Measurements from ENCODE around the gene SNRPA.

DNA sequence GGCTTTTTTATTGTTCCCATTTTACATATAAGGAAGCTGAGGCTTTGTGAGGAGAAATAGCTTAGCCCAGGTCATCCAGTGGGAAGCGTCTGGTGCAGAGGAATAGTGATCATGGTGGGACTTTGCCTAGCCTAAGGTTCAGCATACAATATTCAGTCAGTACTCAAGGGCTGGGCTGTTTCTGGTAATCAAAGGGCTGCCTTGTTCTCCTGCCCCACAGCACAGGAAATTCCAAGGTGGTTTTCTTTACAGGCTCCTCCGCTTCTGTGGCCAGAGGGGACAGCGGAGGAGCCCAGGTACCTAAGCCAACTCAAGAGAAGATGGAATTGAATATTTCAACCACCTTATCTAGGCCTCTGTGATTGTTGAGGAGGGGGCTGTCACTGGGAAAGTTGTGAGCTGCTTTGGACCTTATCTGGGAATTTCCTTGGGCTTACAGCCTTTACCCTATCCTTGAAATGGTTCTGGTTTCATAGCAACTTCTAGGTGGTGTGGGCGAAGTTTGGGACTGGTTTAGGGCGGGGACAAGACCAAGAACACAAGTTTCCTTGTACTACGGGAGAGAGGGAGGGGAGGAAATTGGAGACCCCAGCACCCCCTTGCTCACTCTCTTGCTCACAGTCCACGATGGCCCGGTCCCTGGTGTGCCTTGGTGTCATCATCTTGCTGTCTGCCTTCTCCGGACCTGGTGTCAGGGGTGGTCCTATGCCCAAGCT is 24.1 kb downstream of the SNRPA start, which contains the start of gene MIA:
- TF ChIP-seq, protein P1, sequence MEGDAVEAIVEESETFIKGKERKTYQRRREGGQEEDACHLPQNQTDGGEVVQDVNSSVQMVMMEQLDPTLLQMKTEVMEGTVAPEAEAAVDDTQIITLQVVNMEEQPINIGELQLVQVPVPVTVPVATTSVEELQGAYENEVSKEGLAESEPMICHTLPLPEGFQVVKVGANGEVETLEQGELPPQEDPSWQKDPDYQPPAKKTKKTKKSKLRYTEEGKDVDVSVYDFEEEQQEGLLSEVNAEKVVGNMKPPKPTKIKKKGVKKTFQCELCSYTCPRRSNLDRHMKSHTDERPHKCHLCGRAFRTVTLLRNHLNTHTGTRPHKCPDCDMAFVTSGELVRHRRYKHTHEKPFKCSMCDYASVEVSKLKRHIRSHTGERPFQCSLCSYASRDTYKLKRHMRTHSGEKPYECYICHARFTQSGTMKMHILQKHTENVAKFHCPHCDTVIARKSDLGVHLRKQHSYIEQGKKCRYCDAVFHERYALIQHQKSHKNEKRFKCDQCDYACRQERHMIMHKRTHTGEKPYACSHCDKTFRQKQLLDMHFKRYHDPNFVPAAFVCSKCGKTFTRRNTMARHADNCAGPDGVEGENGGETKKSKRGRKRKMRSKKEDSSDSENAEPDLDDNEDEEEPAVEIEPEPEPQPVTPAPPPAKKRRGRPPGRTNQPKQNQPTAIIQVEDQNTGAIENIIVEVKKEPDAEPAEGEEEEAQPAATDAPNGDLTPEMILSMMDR (IDR thresholded peaks at IDR 0.05; ENCODE audit: poor library complexity), result no peak
- TF ChIP-seq EZH2 (IDR thresholded peaks at IDR 0.05; ENCODE audit: borderline replicate concordance) (no peak), EZH2phosphoT487 (IDR thresholded peaks at IDR 0.05; ENCODE audit: low read depth, severe bottlenecking, unreplicated experiment) (no peak)
